Colonic mucosa (tissue), 4 donors: ENCODE measurements around the gene AFF3. TPM values are rescaled to one million over a fixed set of nuclear protein-coding genes. Genes with fewer than 3 reads are reported as not detected.

Experiments
- DNase-seq: peaks from one replicate; pipeline ENCODE4 v3.0.0-alpha.2; 2020
- H3K27ac ChIP-seq: fragments of 200-600 bp; one replicate; pipeline ENCODE4 v1.8.0; 2021
- H3K27me3 ChIP-seq: fragments of 200-600 bp; one replicate; pipeline ENCODE4 v1.8.0; 2021
- H3K36me3 ChIP-seq: fragments of 200-600 bp; one replicate; pipeline ENCODE4 v1.8.0; 2021
- H3K4me1 ChIP-seq: fragments of 200-600 bp; one replicate; pipeline ENCODE4 v1.8.0; 2021; ENCODE audit warnings: mild to moderate bottlenecking
- H3K4me3 ChIP-seq: fragments of 200-600 bp; one replicate; pipeline ENCODE4 v1.8.0; 2021
- H3K9ac ChIP-seq, 2 donors: one replicate each; pipeline ENCODE4 v1.7.0; 2013; ENCODE audit warnings: control low read depth in 2 of 2, low read depth in 2 of 2, low read length in 2 of 2
- H3K9me3 ChIP-seq: fragments of 200-600 bp; one replicate; pipeline ENCODE4 v1.8.0; 2021
- CTCF ChIP-seq: fragments of 200-600 bp; IDR thresholded peaks from one replicate; pipeline ENCODE4 v1.8.0; 2022; ENCODE audit warnings: antibody characterized with exemption, mild to moderate bottlenecking
- intact Hi-C: fragments of 100-400 bp; cut with DNase I; formaldehyde crosslinking; loops from one replicate; pipeline ENCODE4 v1.14.1; 2022
- total RNA-seq, 2 donors: library from RNA; stranded (reverse); fragmentation: NEBNext Ultra II Directional in 1 of 2; extraction: Animal tissue kit (Norgen Biotek cat#: 25700) in 1 of 2; gene quantifications; one replicate each; pipeline ENCODE4 v1.2.1, GENCODE V29; 2021
- donor health status: healthy.
- donor health status: DM: no; HTN: no; CAD: no.
- donor health status: DM: no; HTN: no; CAD: no.

Gene AFF3
- total RNA-seq, 2 donors from 2014 or later, result 0.86 to 2.6 TPM

- Histone ChIP-seq H3K27me3 (no peaks in the 10 kb centered on the region), H3K36me3 (no peaks in the 10 kb centered on the region), H3K4me3 (no peak overlapping the region), H3K27ac (no peak overlapping the region), H3K4me1 (no peaks in the 10 kb centered on the region), H3K9me3 (no peaks in the 10 kb centered on the region), H3K9ac (no peak overlapping the region)
- no peak for TF ChIP-seq CTCF
- intact Hi-C loops, result no loop called here
- DNase-seq, result no peak
These were observed 215.4 kb downstream of the AFF3 start for GRCh38 chr2:99926986-99927385.

DNA sequence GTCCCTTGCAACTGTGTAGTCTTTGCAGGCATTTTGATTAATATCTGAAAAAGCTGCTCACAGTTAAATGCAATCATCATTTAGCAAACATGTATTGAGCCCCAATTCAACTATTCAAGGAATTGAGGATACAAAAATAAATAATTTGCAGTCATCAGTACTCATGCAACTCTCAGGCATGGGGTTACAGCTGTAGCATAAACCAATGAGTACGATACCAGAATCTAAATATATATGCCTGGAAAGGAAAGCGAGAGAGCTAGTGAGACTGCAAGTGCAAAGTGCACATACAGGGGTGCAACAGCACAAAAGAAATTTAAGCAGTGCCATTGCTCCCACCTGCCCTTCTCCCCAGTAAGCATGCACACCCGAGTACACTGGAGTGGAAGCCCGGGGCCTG, 216.4 kb downstream of the AFF3 start:
- H3K9ac ChIP-seq, result no peak overlapping the region
- H3K9me3 ChIP-seq, result no peaks in the 10 kb centered on the region
- H3K27ac ChIP-seq, result no peak overlapping the region
- no peaks in the 10 kb centered on the region for H3K36me3 ChIP-seq
- TF ChIP-seq CTCF, result no peak
- no peaks in the 10 kb centered on the region for H3K27me3 ChIP-seq
- no peaks in the 10 kb centered on the region for H3K4me1 ChIP-seq
- no peak for DNase-seq
- no peak overlapping the region for H3K4me3 ChIP-seq
- intact Hi-C loops, result no loop called here

- Histone ChIP-seq H3K27ac (no peak overlapping the region), H3K4me1 (no peaks in the 10 kb centered on the region), H3K27me3 (no peaks in the 10 kb centered on the region), H3K36me3 (no peaks in the 10 kb centered on the region), H3K9ac (no peak overlapping the region), H3K9me3 (no peaks in the 10 kb centered on the region), H3K4me3 (no peak overlapping the region)
- DNase-seq, result no peak
- intact Hi-C loops, result no loop called here
- no peak for TF ChIP-seq CTCF
These were observed 219.7 kb downstream of the AFF3 start for GRCh38 chr2:99922664-99923063.

GRCh38 chr2:99921903-99922302, 220.5 kb downstream of the AFF3 start:
- no peak overlapping the region for H3K4me3 ChIP-seq
- DNase-seq, result no peak
- H3K4me1 ChIP-seq, result no peaks in the 10 kb centered on the region
- no peak overlapping the region for H3K27ac ChIP-seq
- no peak for TF ChIP-seq CTCF
- H3K36me3 ChIP-seq, result no peaks in the 10 kb centered on the region
- no peaks in the 10 kb centered on the region for H3K9me3 ChIP-seq
- H3K27me3 ChIP-seq, result no peaks in the 10 kb centered on the region
- H3K9ac ChIP-seq, result no peak overlapping the region
- intact Hi-C loops, result no loop called here

DNA sequence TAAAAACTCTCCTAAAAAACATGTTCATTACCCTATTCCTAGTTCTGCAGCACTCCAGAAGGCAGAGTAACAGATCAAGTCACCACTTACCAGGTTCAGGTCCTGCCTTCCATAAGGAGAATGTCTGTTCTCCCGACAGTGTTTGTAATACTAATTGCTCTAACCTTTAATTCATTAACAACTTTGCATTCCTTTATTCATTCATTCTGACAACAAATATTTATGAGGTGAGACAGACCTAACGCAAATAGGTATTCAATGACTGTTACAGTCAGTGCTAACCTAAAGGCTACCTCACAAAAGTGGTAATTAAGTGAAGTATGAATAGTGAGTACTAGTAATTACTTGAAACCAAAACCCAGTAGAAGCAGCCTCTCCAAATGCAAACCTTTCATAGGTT, 224.0 kb downstream of the AFF3 start:
- DNase-seq, result no peak
- Histone ChIP-seq H3K36me3 (no peaks in the 10 kb centered on the region), H3K4me1 (no peaks in the 10 kb centered on the region), H3K4me3 (no peak overlapping the region), H3K9ac (no peak overlapping the region), H3K27me3 (no peaks in the 10 kb centered on the region), H3K27ac (no peak overlapping the region), H3K9me3 (no peaks in the 10 kb centered on the region)
- no peak for TF ChIP-seq CTCF
- intact Hi-C loops, result no loop called here
